Keratinocyte (primary cell): ENCODE results near the gene SHLD2.
"Not testable (repeated sequence)": the region's sequence is repeated elsewhere in the genome, so short reads cannot be mapped to it uniquely, and the experiment has no call there.

Source experiments
- CTCF ChIP-seq, 3 experiments: IDR thresholded peaks in 1 of 3; conservative IDR thresholded peaks in 1 of 3; optimal IDR thresholded peaks in 1 of 3; 2 replicates in 2 of 3; 3 replicates in 1 of 3; pipeline versions ENCODE3 to v1.5.1; 2011; ENCODE audit warnings: low read length in 3 of 3, mild to moderate bottlenecking in 3 of 3, moderate library complexity in 2 of 3, control low read depth in 1 of 3, inconsistent platforms in 1 of 3; ENCODE audit not compliant: insufficient read depth in 2 of 3; ENCODE audit errors: extremely low read depth in 1 of 3
- EZH2 ChIP-seq: IDR thresholded peaks from one replicate; pipeline ENCODE4 v1.6.1; 2012; ENCODE audit warnings: inconsistent platforms, mild to moderate bottlenecking, low read length, moderate library complexity

- TF ChIP-seq CTCF (optimal IDR thresholded peaks at IDR 0.05 in 1 of 3, IDR thresholded peaks at IDR 0.05 in 1 of 3, conservative IDR thresholded peaks at IDR 0.05 in 1 of 3; ENCODE audit: extremely low read depth in 1 of 3, insufficient read depth in 2 of 3, low read length in 3 of 3); EZH2: not testable (repeated sequence)
Observed at GRCh38 chr10:87222789-87223188, 127.8 kb downstream of the SHLD2 start.
